Measurements from ENCODE around the gene ARHGEF17.
A peak's percentile ranks its signal among the peaks of the same experiment; 100 is the strongest.

ARHGEF17 gene

GRCh38 chr11:73375830-73376159 is 67.7 kb downstream of the ARHGEF17 start:
- DNase-seq (ENCODE audit: low read depth) = no peak
- no peak for TF ChIP-seq CTCF (IDR thresholded peaks at IDR 0.05; ENCODE audit: control insufficient read depth, extremely low read depth, insufficient read depth)
- peak overlapping the region; percentile 61 for H3K4me3 ChIP-seq (ENCODE audit: low read depth, low read length)

GRCh38 chr11:73376160-73376802 is 68.2 kb downstream of the ARHGEF17 start, which contains the start of gene RELT:
Gene RELT (plus strand): TSS chr11:73376399. CDS start chr11:73389137, 12,738 bp downstream.
- peak within 1 kb of the TSS; percentile 61 for H3K4me3 ChIP-seq (ENCODE audit: low read depth, low read length)
- TF ChIP-seq CTCF (IDR thresholded peaks at IDR 0.05; ENCODE audit: control insufficient read depth, extremely low read depth, insufficient read depth) = peak; percentile 85
- peak; percentile 48 for DNase-seq (ENCODE audit: low read depth)

GRCh38 chr11:73376803-73377629 is 68.9 kb downstream of the ARHGEF17 start:
- no peak for DNase-seq (ENCODE audit: low read depth)
- peak overlapping the region; percentile 61 for H3K4me3 ChIP-seq (ENCODE audit: low read depth, low read length)
- no peak for TF ChIP-seq CTCF (IDR thresholded peaks at IDR 0.05; ENCODE audit: control insufficient read depth, extremely low read depth, insufficient read depth)

- TF ChIP-seq CTCF (IDR thresholded peaks at IDR 0.05; ENCODE audit: control insufficient read depth, extremely low read depth, insufficient read depth) = no peak
- no peak overlapping the region for H3K4me3 ChIP-seq (ENCODE audit: low read depth, low read length)
- DNase-seq (ENCODE audit: low read depth) = peak; percentile 69
Measured at GRCh38 chr11:73379189-73379880, 71.3 kb downstream of the ARHGEF17 start.

GRCh38 chr11:73380331-73380730 is 72.3 kb downstream of the ARHGEF17 start:
- DNase-seq (ENCODE audit: low read depth) = no peak
- TF ChIP-seq CTCF (IDR thresholded peaks at IDR 0.05; ENCODE audit: control insufficient read depth, extremely low read depth, insufficient read depth) = no peak
- no peak overlapping the region for H3K4me3 ChIP-seq (ENCODE audit: low read depth, low read length)

- TF ChIP-seq CTCF (IDR thresholded peaks at IDR 0.05; ENCODE audit: control insufficient read depth, extremely low read depth, insufficient read depth) = no peak
- no peak overlapping the region for H3K4me3 ChIP-seq (ENCODE audit: low read depth, low read length)
- no peak for DNase-seq (ENCODE audit: low read depth)
Measured at GRCh38 chr11:73380897-73381410, 72.9 kb downstream of the ARHGEF17 start.

All from LNCaP clone FGC (cell line).